ENCODE results near the gene COG5. TPM values are rescaled to one million over a fixed set of nuclear protein-coding genes. Genes with fewer than 3 reads are reported as not detected.

The COG5 gene
- total RNA-seq, 6 experiments from 2014 or later = 13.9 to 21.3 (median 15.5) TPM

- Histone ChIP-seq H3K27me3 (no peaks in the 10 kb centered on the region), H3K36me3 (no peaks in the 10 kb centered on the region), H3K4me1 (no peaks in the 10 kb centered on the region), H3K27ac (no peak overlapping the region), H3K9me3 (no peaks in the 10 kb centered on the region), H3K4me3 (no peak overlapping the region)
- DNase-seq (peak in 2 of 3 donors; percentile 29 to 49), ATAC-seq (peak; percentile 37 to 77 (median 57))
- TF ChIP-seq CTCF (IDR thresholded peaks at IDR 0.05) = no peak
- TF ChIP-seq POLR2A (IDR thresholded peaks at IDR 0.05) = no peak
- intact Hi-C loops (cut with DNase I) = no loop called here
- WGBS (ENCODE audit: insufficient coverage, low coverage, low lambda C conversion rate, missing lambda C conversion rate) = 33% methylated on average over 1 of the region's 5 CpGs
Observed at GRCh38 chr7:107427462-107427861, 136.3 kb downstream of the COG5 start.

DNA sequence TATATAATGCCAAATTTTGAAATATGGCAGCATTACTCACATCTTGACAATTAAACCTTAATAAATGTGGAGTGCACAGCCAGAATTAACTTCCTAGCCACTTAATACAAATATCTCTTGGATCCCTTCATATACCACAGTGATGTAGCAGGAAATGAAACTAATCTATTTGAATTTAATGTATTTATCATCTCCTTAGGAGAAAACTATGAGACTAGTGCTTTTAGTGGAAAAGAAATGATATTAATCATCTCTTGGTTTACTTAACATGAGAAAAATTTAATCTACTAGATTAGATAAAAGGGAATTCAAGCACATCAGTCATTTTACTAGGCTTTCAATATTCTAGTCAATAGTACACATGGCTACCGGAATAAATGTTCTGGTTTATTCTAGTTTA, 149.5 kb downstream of the COG5 start:
- ATAC-seq = no peak
- intact Hi-C loops (cut with DNase I) = no loop called here
- no peaks in the 10 kb centered on the region for H3K9me3 ChIP-seq
- no peaks in the 10 kb centered on the region for H3K4me1 ChIP-seq
- DNase-seq = no peak
- H3K27ac ChIP-seq = no peak overlapping the region
- 100% methylated on average over 1 of the region's 1 CpG for WGBS (ENCODE audit: insufficient coverage, low coverage, low lambda C conversion rate, missing lambda C conversion rate)
- no peak overlapping the region for H3K4me3 ChIP-seq
- no peaks in the 10 kb centered on the region for H3K36me3 ChIP-seq
- no peaks in the 10 kb centered on the region for H3K27me3 ChIP-seq
- TF ChIP-seq CTCF (IDR thresholded peaks at IDR 0.05) (no peak), POLR2A (IDR thresholded peaks at IDR 0.05) (no peak)

DNA sequence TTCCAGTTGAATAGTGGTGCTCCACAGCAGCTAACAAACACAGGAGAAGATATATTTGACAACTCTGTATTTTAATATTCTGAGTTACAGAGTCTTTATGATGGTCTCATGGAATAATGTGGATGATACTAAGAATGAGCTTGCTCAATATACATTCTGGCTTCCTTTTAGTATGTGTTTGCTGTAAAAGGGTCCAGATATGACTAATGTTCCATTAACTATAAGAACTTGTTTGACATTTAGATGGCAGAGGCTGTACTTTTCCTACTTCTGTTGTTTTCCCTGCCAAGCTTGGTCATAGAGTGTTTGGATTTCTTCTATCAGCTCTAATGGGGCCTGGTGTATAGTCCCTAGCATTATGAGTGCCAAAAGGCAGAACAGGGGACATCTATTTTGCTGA, 155.4 kb downstream of the COG5 start:
- TF ChIP-seq POLR2A (IDR thresholded peaks at IDR 0.05) (no peak), CTCF (IDR thresholded peaks at IDR 0.05) (no peak)
- ATAC-seq = no peak
- Histone ChIP-seq H3K4me1 (no peaks in the 10 kb centered on the region), H3K27me3 (no peaks in the 10 kb centered on the region), H3K36me3 (no peaks in the 10 kb centered on the region), H3K9me3 (no peaks in the 10 kb centered on the region), H3K4me3 (no peak overlapping the region), H3K27ac (no peak overlapping the region)
- intact Hi-C loops (cut with DNase I) = no loop called here
- no peak for DNase-seq

DNA sequence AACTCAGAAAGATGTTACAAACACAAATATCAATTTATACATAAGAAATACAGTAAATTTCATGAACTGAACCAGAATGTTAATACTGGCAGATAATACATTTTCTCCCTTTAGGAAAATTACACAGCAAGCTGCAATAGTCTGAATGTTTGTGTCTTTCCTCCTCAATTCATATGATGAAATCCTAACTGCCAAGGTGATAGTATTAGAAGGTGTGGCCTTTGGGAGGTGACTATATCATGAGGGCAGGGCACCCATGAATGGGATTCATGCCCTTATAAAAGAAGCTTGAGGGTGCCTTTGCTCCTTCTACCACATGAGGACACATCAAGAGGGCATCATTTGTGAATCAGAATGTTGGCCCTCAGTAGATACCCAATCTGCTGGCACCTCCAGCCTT, 158.2 kb downstream of the COG5 start:
- H3K27me3 ChIP-seq = no peaks in the 10 kb centered on the region
- intact Hi-C loops (cut with DNase I) = no loop called here
- H3K9me3 ChIP-seq = no peaks in the 10 kb centered on the region
- no peaks in the 10 kb centered on the region for H3K36me3 ChIP-seq
- no peak for ATAC-seq
- DNase-seq = no peak
- H3K27ac ChIP-seq = no peak overlapping the region
- H3K4me1 ChIP-seq = no peaks in the 10 kb centered on the region
- H3K4me3 ChIP-seq = no peak overlapping the region
- TF ChIP-seq POLR2A (IDR thresholded peaks at IDR 0.05) (no peak), CTCF (IDR thresholded peaks at IDR 0.05) (no peak)

GRCh38 chr7:107404740-107405537, 158.8 kb downstream of the COG5 start:
- H3K27ac ChIP-seq = no peak overlapping the region
- H3K4me1 ChIP-seq = no peaks in the 10 kb centered on the region
- no peak for ATAC-seq
- no peak for DNase-seq
- 76% methylated on average over 4 of the region's 4 CpGs for WGBS (ENCODE audit: insufficient coverage, low coverage, low lambda C conversion rate, missing lambda C conversion rate)
- no peaks in the 10 kb centered on the region for H3K36me3 ChIP-seq
- intact Hi-C loops (cut with DNase I) = no loop called here
- TF ChIP-seq POLR2A (IDR thresholded peaks at IDR 0.05) (no peak), CTCF (IDR thresholded peaks at IDR 0.05) (no peak)
- H3K27me3 ChIP-seq = no peaks in the 10 kb centered on the region
- H3K9me3 ChIP-seq = no peaks in the 10 kb centered on the region
- H3K4me3 ChIP-seq = no peak overlapping the region

Data from right lobe of liver (tissue), 6 donors.